NB4 (cell line): ENCODE measurements around the gene ARHGAP27.
A peak's percentile ranks its signal among the peaks of the same experiment; 100 is the strongest.

Experiments used
- DNase-seq: peaks from one replicate; pipeline ENCODE4 v3.0.0; 2010; ENCODE audit warnings: low read depth
- H3K4me3 ChIP-seq: one replicate; pipeline ENCODE4 v1.5.1; 2011; ENCODE audit warnings: mild to moderate bottlenecking, low read depth, low read length, moderate library complexity
- MYC ChIP-seq: IDR thresholded peaks from 2 replicates; pipeline ENCODE4 v1.6.1; 2011; ENCODE audit warnings: low read depth, low read length
- POLR2A ChIP-seq: IDR thresholded peaks from 2 replicates; pipeline ENCODE4 v1.6.1; 2011; ENCODE audit warnings: mild to moderate bottlenecking; ENCODE audit not compliant: insufficient read length; ENCODE audit errors: extremely low read depth
- TF ChIP-seq, protein P1 (sequence below): IDR thresholded peaks from one replicate; pipeline ENCODE4 v1.5.1; 2012; ENCODE audit warnings: low read depth, low read length
- TF ChIP-seq, protein P2 (sequence below): IDR thresholded peaks from 2 replicates; pipeline ENCODE4 v1.6.1; 2011; ENCODE audit warnings: low read depth, low read length

Gene ARHGAP27

DNA sequence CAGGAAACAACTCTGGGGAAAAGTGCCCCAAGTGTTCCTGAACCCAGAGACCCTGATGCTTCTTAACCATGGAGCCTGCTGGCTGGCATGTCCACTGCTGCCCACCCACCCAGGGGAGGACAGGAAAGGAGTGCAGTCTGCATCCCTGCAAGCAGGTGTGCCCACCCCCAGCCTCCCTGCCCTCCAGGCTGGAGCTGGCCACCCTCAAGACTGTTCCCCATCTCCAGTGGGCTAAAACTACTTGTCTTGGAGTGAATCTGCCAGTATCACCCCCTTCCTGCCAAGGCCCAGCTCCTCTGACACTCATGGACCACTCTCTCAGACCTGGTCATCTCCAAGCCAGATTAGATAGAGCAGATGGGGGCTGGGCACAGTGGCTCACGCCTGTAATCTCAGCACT, 29.8 kb downstream of the ARHGAP27 start:
- DNase-seq: no peak
- no peak overlapping the region for H3K4me3 ChIP-seq
- TF ChIP-seq, protein P1, sequence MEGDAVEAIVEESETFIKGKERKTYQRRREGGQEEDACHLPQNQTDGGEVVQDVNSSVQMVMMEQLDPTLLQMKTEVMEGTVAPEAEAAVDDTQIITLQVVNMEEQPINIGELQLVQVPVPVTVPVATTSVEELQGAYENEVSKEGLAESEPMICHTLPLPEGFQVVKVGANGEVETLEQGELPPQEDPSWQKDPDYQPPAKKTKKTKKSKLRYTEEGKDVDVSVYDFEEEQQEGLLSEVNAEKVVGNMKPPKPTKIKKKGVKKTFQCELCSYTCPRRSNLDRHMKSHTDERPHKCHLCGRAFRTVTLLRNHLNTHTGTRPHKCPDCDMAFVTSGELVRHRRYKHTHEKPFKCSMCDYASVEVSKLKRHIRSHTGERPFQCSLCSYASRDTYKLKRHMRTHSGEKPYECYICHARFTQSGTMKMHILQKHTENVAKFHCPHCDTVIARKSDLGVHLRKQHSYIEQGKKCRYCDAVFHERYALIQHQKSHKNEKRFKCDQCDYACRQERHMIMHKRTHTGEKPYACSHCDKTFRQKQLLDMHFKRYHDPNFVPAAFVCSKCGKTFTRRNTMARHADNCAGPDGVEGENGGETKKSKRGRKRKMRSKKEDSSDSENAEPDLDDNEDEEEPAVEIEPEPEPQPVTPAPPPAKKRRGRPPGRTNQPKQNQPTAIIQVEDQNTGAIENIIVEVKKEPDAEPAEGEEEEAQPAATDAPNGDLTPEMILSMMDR: no peak
- TF ChIP-seq MYC (no peak), POLR2A (no peak)
- TF ChIP-seq, protein P2, sequence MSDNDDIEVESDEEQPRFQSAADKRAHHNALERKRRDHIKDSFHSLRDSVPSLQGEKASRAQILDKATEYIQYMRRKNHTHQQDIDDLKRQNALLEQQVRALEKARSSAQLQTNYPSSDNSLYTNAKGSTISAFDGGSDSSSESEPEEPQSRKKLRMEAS: no peak

DNA sequence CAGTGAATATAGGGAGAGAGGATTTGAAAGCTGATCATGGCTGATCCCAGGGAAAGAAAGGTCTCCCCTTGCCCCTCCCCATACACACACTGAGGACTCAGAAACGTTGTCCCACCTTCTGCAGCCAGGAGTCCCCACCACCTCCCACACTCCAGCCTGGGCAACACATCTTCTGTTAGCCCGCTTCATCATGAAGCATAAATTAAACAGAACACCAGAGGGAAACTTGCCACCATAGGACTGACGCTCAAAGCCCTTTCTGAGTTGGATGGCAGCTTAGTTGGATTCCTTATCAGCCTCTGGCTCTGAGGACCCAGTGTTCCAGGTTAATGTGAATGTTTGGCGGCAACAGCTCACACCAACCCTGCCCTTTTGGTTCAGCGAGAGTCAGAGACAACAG, 33.9 kb downstream of the ARHGAP27 start:
- H3K4me3 ChIP-seq: no peak overlapping the region
- DNase-seq: no peak
- TF ChIP-seq, protein P1: no peak
- TF ChIP-seq MYC: no peak
- TF ChIP-seq, protein P2: no peak
- no peak for TF ChIP-seq POLR2A

DNA sequence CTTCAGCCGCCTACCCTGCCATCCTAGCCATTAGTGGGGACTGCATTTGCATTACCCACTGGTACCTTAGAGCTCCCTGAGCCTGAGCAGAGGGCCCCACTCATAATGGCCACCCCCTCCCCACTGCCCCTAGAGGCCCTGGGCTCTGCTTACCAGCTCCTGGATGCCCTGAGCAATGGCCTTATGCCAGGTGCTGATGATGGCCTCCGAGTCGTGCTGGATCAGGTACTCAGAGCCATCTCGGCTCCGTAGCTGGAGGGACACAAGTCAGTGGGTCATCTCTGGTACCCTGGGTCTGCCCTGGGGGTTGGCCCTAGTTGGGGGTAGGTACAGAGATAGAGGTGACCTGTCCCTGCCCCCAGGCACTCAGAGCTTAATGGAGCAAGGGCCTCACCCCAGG, 34.9 kb downstream of the ARHGAP27 start:
- H3K4me3 ChIP-seq: no peak overlapping the region
- TF ChIP-seq, protein P1: no peak
- TF ChIP-seq, protein P2: no peak
- no peak for TF ChIP-seq POLR2A
- no peak for DNase-seq

DNA sequence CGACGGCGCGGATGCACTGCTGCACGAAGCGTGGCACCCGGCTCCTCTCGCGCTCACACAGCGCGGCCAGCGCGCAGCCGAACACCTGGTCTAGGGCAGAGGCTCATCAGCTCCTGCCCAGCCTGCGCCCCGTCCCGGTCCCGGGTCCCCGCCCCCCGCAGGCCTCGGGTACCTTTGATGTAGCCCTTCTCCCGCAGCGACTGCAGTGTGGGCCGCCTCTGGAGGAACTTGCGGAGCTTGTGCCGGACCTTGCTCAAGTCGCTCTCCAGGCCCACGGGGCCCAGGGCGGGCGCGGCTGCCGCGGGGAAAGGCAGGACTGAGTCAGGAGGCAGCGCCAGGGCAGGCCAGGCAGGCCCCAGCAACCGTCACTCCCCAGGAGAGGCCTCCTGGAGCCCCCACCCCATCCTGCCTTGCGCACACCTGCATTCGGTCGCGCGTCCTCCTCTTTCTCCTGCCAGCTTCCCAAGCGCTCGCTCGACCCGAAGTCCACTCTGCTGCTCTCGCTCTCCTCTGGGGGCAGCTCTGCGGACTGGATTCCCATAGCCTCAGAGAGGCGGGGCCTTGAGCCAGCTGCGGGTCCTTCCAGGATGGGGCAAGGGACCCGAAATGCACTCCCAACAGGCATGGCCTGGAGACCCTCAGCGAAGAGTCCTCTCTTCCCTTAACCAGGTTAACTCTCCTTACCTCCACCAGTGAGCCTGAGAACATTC, 36.0 kb downstream of the ARHGAP27 start:
- TF ChIP-seq, protein P1: no peak
- TF ChIP-seq, protein P2: no peak
- TF ChIP-seq POLR2A (no peak), MYC (no peak)
- no peak overlapping the region for H3K4me3 ChIP-seq
- DNase-seq: no peak

DNA sequence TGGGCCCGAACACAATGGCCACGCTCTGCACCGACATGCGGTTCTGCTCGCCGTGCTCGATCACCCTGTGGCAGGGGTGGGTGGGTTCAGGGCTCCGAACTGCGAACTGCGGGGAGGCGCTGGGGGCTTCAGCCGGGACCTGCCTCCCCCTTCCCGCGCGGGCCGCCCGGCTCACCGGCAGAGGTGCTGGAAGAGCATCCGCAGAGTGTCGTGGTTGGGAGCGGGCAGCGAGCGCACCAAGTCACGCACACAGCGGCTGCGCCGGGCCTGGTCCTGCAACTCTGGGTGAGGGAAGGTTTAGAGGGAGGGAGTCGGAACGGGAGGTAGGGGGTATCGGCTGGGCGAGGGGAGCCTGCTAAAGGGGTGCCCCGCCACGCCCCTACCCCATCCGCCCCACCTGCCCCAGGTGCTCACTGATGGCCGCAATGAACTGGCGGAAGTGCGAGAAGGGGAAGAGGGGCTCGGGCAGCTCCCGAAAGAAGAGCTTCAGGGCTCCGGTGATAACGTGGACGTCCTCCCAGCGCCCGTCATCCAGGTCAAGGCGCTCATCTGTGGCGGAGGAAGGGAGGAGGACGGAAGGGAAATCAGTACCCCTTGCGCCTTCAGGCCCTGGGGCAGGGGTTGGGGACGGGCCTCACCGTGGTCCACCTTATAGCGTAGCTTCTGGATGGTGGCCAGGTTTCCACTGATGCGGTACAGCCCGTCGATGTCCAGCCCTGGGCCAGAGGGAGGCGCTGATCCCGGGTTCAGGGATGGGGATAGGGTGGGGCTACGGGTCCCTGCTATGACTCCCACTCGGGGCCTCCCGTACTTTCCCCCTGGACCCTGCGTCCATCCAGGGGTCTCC, 36.9 kb downstream of the ARHGAP27 start:
- DNase-seq: no peak
- no peak for TF ChIP-seq POLR2A
- TF ChIP-seq MYC: no peak
- no peak overlapping the region for H3K4me3 ChIP-seq

DNA sequence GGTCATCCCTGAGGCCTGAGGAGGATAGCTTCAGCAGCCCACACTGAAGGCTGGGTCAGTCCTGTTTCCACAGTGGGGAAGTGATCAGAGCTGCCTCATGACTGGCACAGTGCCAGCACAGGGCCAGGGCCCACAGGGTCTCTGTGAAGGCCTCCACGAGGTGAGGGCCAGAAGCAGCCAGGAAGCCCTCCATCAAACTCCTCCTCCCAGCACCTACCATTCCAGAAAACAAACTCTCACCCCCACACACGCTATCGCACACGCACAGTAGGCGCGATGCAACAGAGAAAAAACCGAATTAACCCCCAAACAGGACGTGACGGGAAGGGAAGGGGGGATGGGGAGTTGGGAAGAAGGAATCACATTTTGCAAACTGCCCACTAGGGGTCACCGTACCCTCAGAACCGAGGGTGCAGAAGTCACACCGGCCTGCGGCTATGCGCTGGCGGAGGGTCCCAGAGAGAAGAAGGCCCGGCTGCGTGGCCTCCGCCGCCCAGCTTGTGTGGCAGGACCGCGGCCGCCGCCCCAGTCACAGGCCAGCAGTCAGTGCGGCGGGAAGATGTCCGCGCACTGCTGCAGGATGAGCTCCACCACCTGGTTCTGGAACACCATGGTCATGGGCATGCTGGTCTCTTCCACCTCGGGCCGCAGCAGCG, 37.6 kb downstream of the ARHGAP27 start:
- no peak overlapping the region for H3K4me3 ChIP-seq
- peak; percentile 76 for DNase-seq
- TF ChIP-seq, protein P2: no peak
- TF ChIP-seq, protein P1: peak; percentile 62
